CD4-positive, alpha-beta T cell (primary cell): ENCODE measurements around the gene PDGFA. TPM values are rescaled to one million over a fixed set of nuclear protein-coding genes. Genes with fewer than 3 reads are reported as not detected.

Source experiments
- ATAC-seq: fragments of 200-7000 bp; cut with Tn5 transposase; one replicate; pipeline ENCODE4 v1.10.0; 2022; ENCODE audit warnings: mild to moderate bottlenecking; ENCODE audit not compliant: poor library complexity
- CTCF ChIA-PET: fragments of 350-600 bp; sonication (Branson Sonifier 250); formaldehyde crosslinking; loops from one replicate; lab custom pipeline; 2021; ENCODE audit warnings: antibody characterized with exemption, inconsistent platforms; lab: Charles Lee
- POLR2A ChIA-PET: fragments of 350-600 bp; sonication (Branson Sonifier 250); formaldehyde crosslinking; loops from one replicate; lab custom pipeline; 2021; ENCODE audit warnings: antibody characterized with exemption, inconsistent platforms; lab: Charles Lee
- DNase-seq, 14 experiments: peaks; one replicate each; pipeline ENCODE4 v3.0.0-alpha.2; 2013 to 2020; ENCODE audit warnings: mixed read lengths in 2 of 14
- H3K27ac ChIP-seq, 2 donors: one replicate each; pipeline versions ENCODE4 v1.5.1 to v1.7.0; 2013; ENCODE audit warnings: low read length in 2 of 2, low read depth in 1 of 2, mild to moderate bottlenecking in 1 of 2
- H3K27me3 ChIP-seq, 2 experiments: 1 replicate in 1 of 2; 2 replicates in 1 of 2; pipeline versions ENCODE4 v1.6.1 to v1.7.0; 2013; ENCODE audit warnings: low read length in 2 of 2, control low read depth in 1 of 2, mild to moderate bottlenecking in 1 of 2, moderate library complexity in 1 of 2; ENCODE audit not compliant: insufficient read depth in 2 of 2, control insufficient read depth in 1 of 2
- H3K36me3 ChIP-seq: one replicate; pipeline ENCODE4 v1.6.1; 2013; ENCODE audit warnings: low read length, control low read depth; ENCODE audit not compliant: insufficient read depth
- H3K4me1 ChIP-seq: one replicate; pipeline ENCODE4 v1.6.1; 2013; ENCODE audit warnings: low read length, control low read depth; ENCODE audit not compliant: insufficient read depth
- H3K4me3 ChIP-seq: one replicate; pipeline ENCODE4 v1.5.1; 2013; ENCODE audit warnings: mild to moderate bottlenecking, low read length, moderate library complexity
- H3K9me3 ChIP-seq, 2 experiments: 1 replicate in 1 of 2; 2 replicates in 1 of 2; pipeline versions ENCODE4 v1.6.1 to v1.7.0; 2013; ENCODE audit warnings: low read length in 2 of 2, mild to moderate bottlenecking in 2 of 2, control low read depth in 1 of 2, moderate library complexity in 1 of 2; ENCODE audit not compliant: control insufficient read depth in 1 of 2, insufficient read depth in 1 of 2
- H3K27ac Mint-ChIP-seq: one replicate; pipeline ENCODE4 v1.8.0; 2020; ENCODE audit warnings: mixed read lengths
- H3K27me3 Mint-ChIP-seq: one replicate; pipeline ENCODE4 v1.8.0; 2021; ENCODE audit warnings: mixed read lengths
- H3K36me3 Mint-ChIP-seq: one replicate; pipeline ENCODE4 v1.8.0; 2021; ENCODE audit warnings: low read depth, mixed read lengths
- H3K4me1 Mint-ChIP-seq: one replicate; pipeline ENCODE4 v1.8.0; 2021; ENCODE audit warnings: low read depth, mixed read lengths
- H3K4me3 Mint-ChIP-seq: one replicate; pipeline ENCODE4 v1.8.0; 2020; ENCODE audit warnings: mild to moderate bottlenecking, mixed read lengths
- H3K9me3 Mint-ChIP-seq: one replicate; pipeline ENCODE4 v1.8.0; 2020; ENCODE audit warnings: mixed read lengths
- CTCF ChIP-seq: fragments of 200-600 bp; IDR thresholded peaks from one replicate; pipeline ENCODE4 v1.8.0; 2022; ENCODE audit warnings: antibody characterized with exemption, mild to moderate bottlenecking
- intact Hi-C, 2 experiments: fragments of 100-400 bp; cut with DNase I in 1 of 2; cut with micrococcal nuclease in 1 of 2; formaldehyde crosslinking; loops; one replicate each; pipeline versions ENCODE4 v1.15.1 to v1.9.0; 2023 to 2025; cut with DNase I, micrococcal nuclease
- total RNA-seq, 174 experiments: library from RNA in 2 of 174; stranded (reverse) in 2 of 174; gene quantifications; one replicate each; pipeline ENCODE4 v1.2.3 and lab custom pipeline; 2021 to 2026

Gene PDGFA
- total RNA-seq, 2 experiments from 2014 or later: 0.55 to 0.70 TPM

DNA sequence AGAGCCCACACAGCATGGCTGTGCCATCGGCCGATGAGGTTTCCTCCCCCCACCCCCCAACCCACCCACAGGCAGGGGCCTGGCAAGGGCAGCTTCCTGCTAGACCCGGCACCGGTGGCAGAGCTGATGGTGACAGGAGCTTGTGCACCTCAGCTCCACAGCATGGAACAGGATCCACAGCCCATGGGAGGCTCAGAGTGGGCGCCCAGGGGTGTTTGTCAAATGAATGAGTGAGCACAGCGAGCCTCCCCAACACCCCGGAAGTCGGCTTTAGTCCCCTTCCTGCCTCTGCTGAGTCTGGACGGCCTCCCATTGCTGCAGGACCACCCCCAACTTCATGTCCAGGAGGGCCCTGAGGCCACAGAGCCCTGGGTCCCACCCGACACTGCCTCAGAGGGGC lies 68.9 kb downstream of the PDGFA start:
- intact Hi-C loops: no loop called here
- TF ChIP-seq CTCF: no peak
- no peak overlapping the region for H3K27ac ChIP-seq
- no peaks in the 10 kb centered on the region for H3K9me3 Mint-ChIP-seq
- H3K4me3 Mint-ChIP-seq: no peak overlapping the region
- H3K36me3 ChIP-seq: no peaks in the 10 kb centered on the region
- peak in 1 of 14 experiments; percentile 12 for DNase-seq
- peaks cover 5% of the 10 kb centered on the region for H3K27me3 Mint-ChIP-seq
- peaks cover 5 to 17% of the 10 kb centered on the region in 2 experiments for H3K27me3 ChIP-seq
- H3K9me3 ChIP-seq: peaks cover 0 to 13% of the 10 kb centered on the region in 2 experiments
- ATAC-seq: no peak
- H3K4me1 ChIP-seq: peaks cover 6% of the 10 kb centered on the region
- POLR2A ChIA-PET: no interaction called here
- no peaks in the 10 kb centered on the region for H3K36me3 Mint-ChIP-seq
- no peak overlapping the region for H3K4me3 ChIP-seq
- CTCF ChIA-PET: no interaction called here
- H3K27ac Mint-ChIP-seq: no peak overlapping the region
- peaks cover 9% of the 10 kb centered on the region for H3K4me1 Mint-ChIP-seq

DNA sequence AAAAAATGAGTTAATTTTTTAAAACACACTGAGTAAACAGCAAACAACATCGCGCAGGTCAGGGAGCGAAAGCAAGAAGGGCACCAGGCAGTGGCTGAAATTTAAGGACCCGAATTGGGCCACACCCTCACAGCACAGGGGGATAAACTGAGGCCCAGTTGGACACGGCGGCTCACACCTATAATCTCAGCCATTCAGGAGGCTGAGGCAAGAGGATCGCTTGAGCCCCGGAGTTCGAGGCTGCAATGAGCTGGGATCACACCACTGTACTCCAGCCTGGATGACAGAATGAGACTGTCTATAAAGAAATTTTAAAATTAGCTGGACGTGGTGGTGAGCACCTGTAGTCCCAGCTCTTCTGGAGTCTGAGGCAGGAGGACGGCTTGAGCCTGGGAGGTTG lies 69.6 kb downstream of the PDGFA start:
- ATAC-seq (no peak), DNase-seq (no peak)
- Histone ChIP-seq H3K4me3 (no peak overlapping the region), H3K27ac (no peak overlapping the region), H3K4me1 (peaks cover 6% of the 10 kb centered on the region), H3K9me3 (peaks cover 0 to 13% of the 10 kb centered on the region in 2 experiments), H3K36me3 (no peaks in the 10 kb centered on the region), H3K27me3 (peaks cover 5 to 17% of the 10 kb centered on the region in 2 experiments)
- intact Hi-C loops: no loop called here
- H3K4me1 Mint-ChIP-seq: peaks cover 9% of the 10 kb centered on the region
- no peaks in the 10 kb centered on the region for H3K9me3 Mint-ChIP-seq
- H3K27me3 Mint-ChIP-seq: peaks cover 5% of the 10 kb centered on the region
- no peak overlapping the region for H3K4me3 Mint-ChIP-seq
- no peak for TF ChIP-seq CTCF
- H3K36me3 Mint-ChIP-seq: no peaks in the 10 kb centered on the region
- H3K27ac Mint-ChIP-seq: no peak overlapping the region
- ChIA-PET POLR2A (no interaction called here), CTCF (no interaction called here)

- no peak for TF ChIP-seq CTCF
- DNase-seq: no peak
- Mint-ChIP-seq H3K9me3 (no peaks in the 10 kb centered on the region), H3K27ac (no peak overlapping the region), H3K36me3 (no peaks in the 10 kb centered on the region), H3K27me3 (peaks cover 5% of the 10 kb centered on the region), H3K4me3 (no peak overlapping the region), H3K4me1 (peaks cover 9% of the 10 kb centered on the region)
- Histone ChIP-seq H3K36me3 (no peaks in the 10 kb centered on the region), H3K27ac (no peak overlapping the region), H3K27me3 (peaks cover 5 to 17% of the 10 kb centered on the region in 2 experiments), H3K4me1 (peaks cover 6% of the 10 kb centered on the region), H3K9me3 (peaks cover 0 to 13% of the 10 kb centered on the region in 2 experiments), H3K4me3 (no peak overlapping the region)
- intact Hi-C loops: no loop called here
- POLR2A ChIA-PET: no interaction called here
- ATAC-seq: no peak
- CTCF ChIA-PET: no interaction called here
Observed at GRCh38 chr7:449324-450019, 70.2 kb downstream of the PDGFA start.
